ENCODE data around the gene IFIT5.
"Not testable (repeated sequence)": the region's sequence is repeated elsewhere in the genome, so short reads cannot be mapped to it uniquely, and the experiment has no call there.

The IFIT5 gene

DNA sequence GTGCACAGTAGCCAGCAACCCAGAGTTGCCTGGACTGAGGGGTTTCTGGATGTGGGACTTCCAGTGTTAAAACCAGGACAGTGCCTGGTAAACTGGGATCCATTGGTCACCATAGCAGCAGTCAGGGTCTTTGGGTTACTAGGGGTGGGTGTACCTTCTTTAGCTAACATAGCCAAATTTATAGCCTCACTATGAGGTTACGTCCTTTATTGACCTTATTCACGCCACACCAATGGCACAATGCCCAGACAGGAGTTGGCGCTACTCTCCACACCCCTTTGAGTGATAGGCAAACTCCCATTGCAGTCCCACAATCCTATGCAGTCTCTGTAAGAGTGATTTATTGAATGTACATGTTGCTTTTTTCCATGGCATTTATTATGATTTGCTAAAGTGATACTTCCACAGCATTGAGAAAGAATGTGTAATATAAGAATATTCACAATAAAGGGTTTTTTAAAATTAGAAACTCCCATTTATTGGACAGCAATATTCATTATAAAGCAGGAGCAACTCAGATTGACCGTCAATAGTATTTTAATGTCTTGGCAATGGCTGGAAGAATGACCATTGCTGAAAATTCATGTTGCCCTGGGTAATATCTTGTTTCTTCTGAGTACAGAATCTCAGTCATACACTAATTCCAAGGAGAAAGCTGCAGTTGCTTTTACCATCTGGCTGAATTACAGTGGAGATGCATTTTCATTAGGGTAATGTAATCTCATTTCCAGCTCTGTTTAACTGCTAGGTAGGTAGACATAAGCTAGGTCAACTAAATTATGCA lies 26.1 kb downstream of the IFIT5 start:
- no peak for DNase-seq

DNA sequence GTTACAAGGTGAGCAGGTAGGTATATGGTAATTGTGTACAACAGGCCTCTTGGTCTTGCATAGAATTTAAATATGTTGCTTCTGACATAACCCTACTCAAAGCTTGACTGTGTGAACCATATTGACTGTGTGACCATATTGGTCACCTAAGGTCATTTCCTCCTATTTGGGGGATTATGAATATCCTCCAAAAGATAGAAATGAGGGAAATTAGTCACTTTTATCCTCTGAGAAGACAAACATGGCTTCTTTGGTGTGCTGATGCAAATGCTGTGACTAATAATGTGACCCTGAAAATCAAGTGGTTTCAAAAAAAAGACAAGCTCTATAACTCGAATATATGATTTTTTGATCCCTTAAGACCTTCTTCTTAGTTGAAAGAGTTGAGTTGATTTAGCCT lies 27.9 kb downstream of the IFIT5 start:
- no peak for DNase-seq

DNA sequence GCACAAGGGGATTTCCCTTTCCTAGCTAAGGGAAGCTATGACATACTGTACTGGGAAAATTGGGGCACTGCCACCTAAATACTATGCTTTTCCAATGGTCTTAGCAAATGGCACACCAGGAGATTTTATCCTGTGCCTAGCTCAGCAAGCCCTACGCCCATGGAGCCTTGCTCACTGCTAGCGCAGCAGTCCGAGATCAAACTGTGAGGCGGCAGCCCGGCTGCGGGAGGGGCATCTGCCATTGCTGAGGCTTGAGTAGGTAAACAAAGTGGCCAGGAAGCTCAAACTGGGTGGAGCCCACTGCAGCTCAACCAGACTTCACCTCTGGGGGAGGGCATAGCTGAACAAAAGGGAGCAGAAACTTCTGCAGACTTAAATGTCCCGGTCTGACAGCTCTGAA lies 30.5 kb downstream of the IFIT5 start:
- not testable (repeated sequence) for DNase-seq

DNA sequence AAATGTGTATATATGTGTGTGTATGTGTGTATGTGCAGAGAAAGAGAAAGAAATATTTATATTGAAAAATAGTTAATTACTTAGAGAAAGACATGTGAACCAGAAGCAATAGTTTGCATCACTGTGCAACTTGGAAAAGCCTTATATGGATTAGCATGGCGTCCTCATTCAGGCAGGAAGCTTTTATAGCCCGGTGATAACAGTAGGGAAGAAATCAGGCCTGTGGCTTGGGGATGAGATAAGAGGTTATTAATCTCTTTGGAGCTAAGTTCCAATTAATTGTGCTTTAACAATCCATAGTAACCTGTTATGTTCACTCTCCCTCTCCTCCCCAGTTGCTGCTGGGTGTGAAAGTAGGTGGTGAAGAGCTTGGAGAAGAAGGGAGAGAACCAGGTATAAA lies 36.5 kb downstream of the IFIT5 start:
- no peak for DNase-seq

DNA sequence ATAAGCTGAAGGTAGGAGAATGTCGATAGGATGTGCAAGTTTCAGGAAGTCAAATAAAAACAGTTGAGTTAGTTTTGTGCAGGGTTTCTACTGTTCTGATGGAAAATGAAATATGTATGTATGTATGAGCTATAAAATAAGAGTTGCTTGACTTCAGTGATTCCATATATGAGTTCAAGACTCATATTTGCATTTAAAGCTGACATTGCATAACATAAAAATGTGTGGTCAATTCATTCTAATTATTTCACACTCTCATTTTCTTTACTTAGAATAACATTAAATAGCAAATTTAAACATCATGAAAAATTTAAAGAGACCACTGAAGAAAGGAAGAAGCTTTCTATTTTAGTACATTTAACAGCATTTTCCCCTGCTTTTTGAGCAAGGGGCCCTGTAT lies 37.8 kb downstream of the IFIT5 start:
- DNase-seq: no peak

DNA sequence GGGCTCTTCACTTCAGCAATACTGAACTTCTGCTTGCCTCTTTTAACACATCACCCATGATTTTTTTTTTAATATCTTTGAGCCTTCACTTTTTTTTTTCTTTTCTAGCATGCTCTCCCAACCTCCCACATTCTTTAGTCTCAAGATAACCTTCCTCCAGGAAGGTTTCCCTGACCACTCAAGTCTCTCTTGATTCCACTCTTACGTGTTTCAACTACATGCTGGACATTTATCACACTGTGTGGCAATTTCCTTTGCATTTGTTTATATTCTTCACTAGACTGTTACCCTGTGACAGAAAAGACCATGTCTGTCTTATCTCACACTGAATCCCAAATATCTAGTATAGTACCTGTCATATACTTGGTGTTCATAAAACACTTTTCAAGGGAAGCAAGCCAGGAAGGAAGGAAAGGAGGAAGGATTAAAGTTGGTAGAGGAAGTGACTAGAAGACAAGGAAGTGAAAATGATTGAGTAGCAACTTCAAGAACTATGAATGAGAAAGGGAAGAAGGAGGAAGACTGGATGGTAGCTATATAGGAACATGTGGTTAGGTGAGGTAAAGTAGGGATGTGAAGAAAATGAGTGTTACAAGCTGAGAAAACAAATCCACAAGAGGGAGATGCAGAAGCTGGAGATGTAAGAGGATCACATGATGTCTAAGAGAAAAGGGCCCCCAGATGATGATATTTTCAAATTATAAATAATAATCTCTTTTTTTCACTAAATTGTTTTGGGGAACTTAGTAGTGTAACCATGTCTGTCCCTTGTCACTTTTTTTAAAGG lies 40.4 kb downstream of the IFIT5 start:
- peak; percentile 11 for DNase-seq

DNA sequence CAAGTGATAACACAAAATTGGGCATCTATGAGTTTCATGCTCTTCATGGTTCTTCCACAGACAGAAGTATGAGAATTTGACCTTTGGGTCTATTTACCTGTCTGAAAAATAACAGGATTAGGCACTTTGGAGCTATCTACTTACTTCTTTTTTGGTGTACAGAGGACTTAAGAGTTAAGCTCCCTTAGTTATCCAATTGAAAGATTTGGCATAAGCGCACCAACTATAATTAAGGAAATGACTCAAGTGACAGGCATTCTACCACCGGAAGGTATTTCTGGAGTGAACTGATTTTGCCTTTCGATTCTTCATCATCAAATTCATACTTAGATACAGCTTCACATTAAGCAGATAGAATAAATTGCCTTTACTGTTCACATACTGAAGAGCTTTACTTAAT lies 43.9 kb downstream of the IFIT5 start:
- no peak for DNase-seq

DNA sequence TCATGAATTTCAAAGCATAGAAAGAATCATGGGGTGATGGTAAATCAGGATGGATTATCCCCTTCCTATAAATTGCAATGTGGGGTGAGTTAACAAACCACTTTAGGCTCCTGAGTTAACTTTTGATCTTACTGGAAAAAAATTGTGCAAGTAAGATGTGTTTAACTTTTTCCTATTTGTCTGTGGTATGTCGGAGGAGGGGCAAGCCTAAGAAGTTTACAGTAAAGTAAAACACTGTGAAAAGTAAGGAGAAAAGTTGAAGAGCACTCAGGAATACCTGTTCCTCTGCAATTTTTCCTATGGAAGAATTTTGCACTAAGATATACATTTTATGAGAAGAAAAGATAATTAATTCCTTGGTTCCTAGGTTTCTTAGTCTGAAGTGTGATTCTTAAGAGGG lies 44.4 kb downstream of the IFIT5 start:
- no peak for DNase-seq

DNA sequence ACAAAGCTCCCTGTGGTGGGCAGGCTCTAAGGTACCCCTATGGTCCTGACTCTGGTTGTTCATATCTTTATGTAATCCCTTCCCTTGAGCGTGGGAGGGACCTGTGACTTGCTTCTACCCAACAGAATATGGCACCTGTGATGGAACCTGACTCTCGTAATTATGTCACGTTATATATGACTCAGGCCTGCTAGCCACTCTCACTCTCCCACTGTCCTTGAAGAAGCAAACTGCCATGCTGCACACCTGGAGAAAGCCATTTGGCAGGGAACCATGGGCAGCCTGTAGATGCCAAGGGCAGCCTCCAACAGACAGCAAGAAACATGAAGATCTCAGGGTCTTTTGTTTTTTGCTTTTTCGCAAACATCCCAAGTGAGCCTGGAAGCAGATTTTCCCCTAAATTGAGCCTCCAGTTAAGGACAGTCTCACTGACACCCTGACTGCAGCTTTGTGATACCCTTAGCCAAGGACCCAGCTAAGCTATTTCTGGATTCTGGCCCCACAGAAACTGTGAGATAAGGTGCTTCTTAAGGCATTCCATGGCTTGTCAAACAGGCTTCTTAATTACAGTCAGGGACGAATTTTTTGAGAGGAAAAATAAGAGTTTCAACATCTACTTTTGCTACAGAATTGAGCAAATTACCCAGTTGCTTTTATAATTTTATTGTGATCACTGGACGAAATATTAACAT lies 49.6 kb downstream of the IFIT5 start:
- no peak for DNase-seq

DNA sequence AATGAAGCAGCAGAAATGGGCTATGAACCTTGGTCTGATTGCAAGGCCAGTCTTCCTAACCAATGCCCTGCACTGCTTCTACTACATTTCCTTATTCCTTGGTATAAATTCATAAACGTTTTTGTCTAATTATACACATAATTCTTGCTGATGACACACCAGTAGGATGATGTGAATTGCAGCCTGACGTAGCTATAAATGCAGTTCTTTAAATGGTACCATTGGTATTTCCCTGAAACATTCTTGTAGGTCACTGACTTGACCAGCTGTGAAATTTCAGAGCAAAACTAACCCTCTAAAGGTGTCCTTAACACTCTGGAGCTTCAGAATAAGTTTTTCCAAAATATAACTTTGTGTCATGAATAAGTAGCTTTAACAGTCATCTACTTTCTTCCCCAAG lies 50.8 kb downstream of the IFIT5 start:
- DNase-seq: no peak

DNA sequence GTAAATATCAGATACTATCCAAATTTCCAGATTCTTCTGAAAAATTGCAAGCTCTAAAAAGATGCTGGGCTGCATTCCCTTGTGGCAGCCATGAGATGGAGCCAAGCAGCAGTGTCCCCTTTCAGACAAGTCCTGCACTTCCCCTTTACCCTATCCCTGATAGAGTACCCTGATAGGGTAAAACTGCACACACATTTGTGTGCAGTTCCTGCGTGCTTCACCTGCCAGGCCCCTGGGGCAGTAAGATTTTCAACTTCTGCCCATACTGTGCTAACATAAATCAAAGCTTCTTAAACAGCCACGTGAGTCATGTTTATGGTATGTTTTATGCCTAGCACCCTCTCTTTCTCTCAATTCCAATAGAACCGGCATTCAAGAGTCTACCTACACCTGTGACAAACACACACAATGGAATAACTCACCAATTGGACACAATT lies 52.2 kb downstream of the IFIT5 start:
- peak; percentile 44 for DNase-seq

DNA sequence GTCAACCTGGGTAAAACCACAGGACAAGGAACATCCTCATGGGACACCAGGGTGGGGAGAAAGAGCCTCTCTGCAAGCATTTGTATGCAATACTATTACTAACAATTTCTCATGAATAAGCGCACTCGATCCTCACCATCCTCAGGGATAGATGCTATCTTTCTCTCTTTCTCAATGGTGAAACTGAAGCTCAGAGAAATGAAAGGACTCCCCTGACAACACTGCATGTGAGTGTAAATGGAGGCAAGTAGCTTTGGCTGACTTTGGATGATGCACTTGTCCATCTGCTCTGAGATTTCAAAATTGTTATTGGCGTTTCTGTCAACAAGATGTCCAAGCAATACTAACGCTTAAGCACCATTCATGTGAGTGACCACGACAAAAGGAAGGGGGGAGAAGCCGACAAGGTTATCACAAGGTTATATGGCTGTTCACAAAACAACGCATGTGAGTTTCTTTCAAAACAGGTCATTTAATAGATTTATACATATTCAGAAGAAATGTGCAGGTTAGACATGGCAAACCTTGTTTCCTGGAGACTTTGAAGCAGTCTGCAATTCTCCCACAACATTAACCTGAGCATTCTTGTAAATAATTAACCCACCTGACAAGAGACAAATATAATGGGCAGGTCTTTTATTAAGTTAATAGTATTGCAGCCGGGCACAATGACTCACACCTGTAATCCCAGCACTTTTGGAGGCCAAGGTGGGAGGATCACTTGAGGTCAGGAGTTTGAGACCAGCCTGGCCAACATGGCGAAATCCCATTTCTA lies 54.0 kb downstream of the IFIT5 start:
- DNase-seq: no peak

DNA sequence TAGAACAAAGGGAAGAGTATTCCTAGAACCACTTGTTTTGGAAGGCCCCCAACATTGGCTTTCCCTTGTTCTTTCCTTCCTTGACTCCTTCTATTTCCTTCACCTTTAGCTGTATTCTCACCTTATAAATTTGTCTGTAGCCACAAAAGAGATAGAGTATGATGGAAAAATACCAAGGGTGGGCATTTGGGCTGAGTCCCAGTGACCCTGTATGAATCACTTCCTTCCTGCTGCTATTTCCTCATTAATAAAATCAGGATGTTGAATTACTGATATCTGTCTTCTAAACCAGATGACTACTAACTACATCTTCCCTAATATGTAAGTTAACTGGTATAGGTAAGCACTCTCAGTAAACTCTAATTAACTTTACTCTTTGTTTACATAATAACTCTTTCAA lies 55.1 kb downstream of the IFIT5 start:
- no peak for DNase-seq
